ENCODE data around the gene MTFP1.

Gene MTFP1

GRCh38 chr22:30422481-30423300, 2.9 kb upstream of the MTFP1 start:
- peak overlapping the region; percentile 57 to 91; a peak in 3 of 4 replicates for H3K4me3 ChIP-seq (ENCODE audit: low read depth in 1 of 2, low read length in 2 of 2)
- peaks cover 40% of the 10 kb centered on the region for H3K79me2 ChIP-seq (ENCODE audit: insufficient read depth, low read length)
- H3K36me3 ChIP-seq (ENCODE audit: insufficient read depth, low read length), result peaks cover 53% of the 10 kb centered on the region
- H3K4me2 ChIP-seq (ENCODE audit: insufficient read depth, low read length), result peak overlapping the region; percentile 99
- peak; percentile 2 for TF ChIP-seq CTCF (IDR thresholded peaks at IDR 0.05; ENCODE audit: borderline replicate concordance, extremely low read depth, low read length, poor library complexity, severe bottlenecking)
- TF ChIP-seq EZH2 (IDR thresholded peaks at IDR 0.05; ENCODE audit: borderline replicate concordance, low read depth, low read length, severe bottlenecking), result no peak
- H3K27ac ChIP-seq (ENCODE audit: low read length), result peak overlapping the region; percentile 92
- DNase-seq (peak; percentile 33), ATAC-seq (ENCODE audit: insufficient read depth, low read depth) (no peak)
- H2AFZ ChIP-seq (ENCODE audit: low read depth, low read length), result peak overlapping the region; percentile 69
- no peaks in the 10 kb centered on the region for H3K9me3 ChIP-seq (ENCODE audit: insufficient read depth, low read length, severe bottlenecking)
- peak overlapping the region; percentile 94 for H3K9ac ChIP-seq (ENCODE audit: low read depth, low read length)
- peaks cover 59% of the 10 kb centered on the region for H3K4me1 ChIP-seq (ENCODE audit: insufficient read depth, low read length)
- H3K27me3 ChIP-seq (ENCODE audit: insufficient read depth, low read length, poor library complexity), result no peaks in the 10 kb centered on the region
- H4K20me1 ChIP-seq (ENCODE audit: insufficient read depth, low read length), result peaks cover 11% of the 10 kb centered on the region

- TF ChIP-seq CTCF (IDR thresholded peaks at IDR 0.05; ENCODE audit: borderline replicate concordance, extremely low read depth, low read length, poor library complexity, severe bottlenecking) (peak; percentile 32), EZH2 (IDR thresholded peaks at IDR 0.05; ENCODE audit: borderline replicate concordance, low read depth, low read length, severe bottlenecking) (no peak)
- H3K4me1 ChIP-seq (ENCODE audit: insufficient read depth, low read length), result peaks cover 59% of the 10 kb centered on the region
- peaks cover 53% of the 10 kb centered on the region for H3K36me3 ChIP-seq (ENCODE audit: insufficient read depth, low read length)
- H3K9ac ChIP-seq (ENCODE audit: low read depth, low read length), result peak overlapping the region; percentile 94
- ATAC-seq (ENCODE audit: insufficient read depth, low read depth) (peak; percentile 24), DNase-seq (peak; percentile 70)
- peak overlapping the region; percentile 69 for H2AFZ ChIP-seq (ENCODE audit: low read depth, low read length)
- H3K4me2 ChIP-seq (ENCODE audit: insufficient read depth, low read length), result peak overlapping the region; percentile 99
- H3K4me3 ChIP-seq (ENCODE audit: low read depth in 1 of 2, low read length in 2 of 2), result peak overlapping the region; percentile 57 to 91; a peak in 3 of 4 replicates
- H3K27ac ChIP-seq (ENCODE audit: low read length), result peak overlapping the region; percentile 92
- H3K79me2 ChIP-seq (ENCODE audit: insufficient read depth, low read length), result peaks cover 40% of the 10 kb centered on the region
- H4K20me1 ChIP-seq (ENCODE audit: insufficient read depth, low read length), result peaks cover 18% of the 10 kb centered on the region
- no peaks in the 10 kb centered on the region for H3K27me3 ChIP-seq (ENCODE audit: insufficient read depth, low read length, poor library complexity)
- H3K9me3 ChIP-seq (ENCODE audit: insufficient read depth, low read length, severe bottlenecking), result no peaks in the 10 kb centered on the region
Measured at GRCh38 chr22:30423301-30423958, 2.1 kb upstream of the MTFP1 start.

- Histone ChIP-seq H3K79me2 (ENCODE audit: insufficient read depth, low read length) (peaks cover 40% of the 10 kb centered on the region), H2AFZ (ENCODE audit: low read depth, low read length) (peak overlapping the region; percentile 95), H3K27ac (ENCODE audit: low read length) (peak overlapping the region; percentile 92), H3K9ac (ENCODE audit: low read depth, low read length) (peak overlapping the region; percentile 94), H3K4me2 (ENCODE audit: insufficient read depth, low read length) (peak overlapping the region; percentile 99), H3K27me3 (ENCODE audit: insufficient read depth, low read length, poor library complexity) (no peaks in the 10 kb centered on the region), H4K20me1 (ENCODE audit: insufficient read depth, low read length) (peaks cover 19% of the 10 kb centered on the region), H3K4me1 (ENCODE audit: insufficient read depth, low read length) (peaks cover 59% of the 10 kb centered on the region), H3K9me3 (ENCODE audit: insufficient read depth, low read length, severe bottlenecking) (no peaks in the 10 kb centered on the region), H3K4me3 (ENCODE audit: low read depth in 1 of 2, low read length in 2 of 2) (peak overlapping the region; percentile 84 to 91), H3K36me3 (ENCODE audit: insufficient read depth, low read length) (peaks cover 53% of the 10 kb centered on the region)
- no peak for TF ChIP-seq EZH2 (IDR thresholded peaks at IDR 0.05; ENCODE audit: borderline replicate concordance, low read depth, low read length, severe bottlenecking)
- no peak for TF ChIP-seq CTCF (IDR thresholded peaks at IDR 0.05; ENCODE audit: borderline replicate concordance, extremely low read depth, low read length, poor library complexity, severe bottlenecking)
- peak; percentile 90 for ATAC-seq (ENCODE audit: insufficient read depth, low read depth)
- DNase-seq, result peak; percentile 100
Measured at GRCh38 chr22:30423959-30424533, 1.5 kb upstream of the MTFP1 start.

All from DND-41 (cell line).